ENCODE data around the gene NPY. TPM values are rescaled to one million over a fixed set of nuclear protein-coding genes. Genes with fewer than 3 reads are reported as not detected.

Gene NPY
- total RNA-seq, 1 donor from 2014 or later, result not detected

DNA sequence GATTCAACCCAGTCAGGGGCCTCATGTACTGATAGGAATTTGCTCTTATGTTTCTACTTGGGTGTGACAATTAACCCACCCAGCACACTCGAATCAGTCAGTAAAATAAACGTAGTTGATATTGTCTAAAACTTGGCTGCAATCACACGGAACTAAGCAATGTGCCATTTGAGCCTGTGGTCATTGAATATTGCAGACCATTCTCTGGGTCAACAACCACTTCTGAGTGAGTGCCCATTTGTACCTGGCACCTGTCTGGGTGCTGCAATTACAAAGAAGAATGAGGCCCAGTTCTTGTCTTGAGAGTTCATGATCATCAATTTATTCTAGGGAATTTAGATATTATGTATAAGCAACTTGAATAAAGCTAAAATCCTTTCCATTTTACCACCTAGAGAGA lies 29.8 kb downstream of the NPY start:
- H3F3A ChIP-seq (ENCODE audit: low read depth), result no peaks in the 10 kb centered on the region
- no peak overlapping the region for H3K9ac ChIP-seq
- H3K4me1 ChIP-seq, result no peaks in the 10 kb centered on the region
- H3K9me3 ChIP-seq (ENCODE audit: low read depth), result no peaks in the 10 kb centered on the region
- Mint-ChIP-seq H3K4me1 (no peaks in the 10 kb centered on the region), H3K4me3 (no peak overlapping the region), H3K27me3 (ENCODE audit: insufficient read depth, low read depth) (peaks cover 3% of the 10 kb centered on the region), H3K9me3 (no peaks in the 10 kb centered on the region), H3K36me3 (no peaks in the 10 kb centered on the region), H3K27ac (no peak overlapping the region)
- TF ChIP-seq, protein P1, sequence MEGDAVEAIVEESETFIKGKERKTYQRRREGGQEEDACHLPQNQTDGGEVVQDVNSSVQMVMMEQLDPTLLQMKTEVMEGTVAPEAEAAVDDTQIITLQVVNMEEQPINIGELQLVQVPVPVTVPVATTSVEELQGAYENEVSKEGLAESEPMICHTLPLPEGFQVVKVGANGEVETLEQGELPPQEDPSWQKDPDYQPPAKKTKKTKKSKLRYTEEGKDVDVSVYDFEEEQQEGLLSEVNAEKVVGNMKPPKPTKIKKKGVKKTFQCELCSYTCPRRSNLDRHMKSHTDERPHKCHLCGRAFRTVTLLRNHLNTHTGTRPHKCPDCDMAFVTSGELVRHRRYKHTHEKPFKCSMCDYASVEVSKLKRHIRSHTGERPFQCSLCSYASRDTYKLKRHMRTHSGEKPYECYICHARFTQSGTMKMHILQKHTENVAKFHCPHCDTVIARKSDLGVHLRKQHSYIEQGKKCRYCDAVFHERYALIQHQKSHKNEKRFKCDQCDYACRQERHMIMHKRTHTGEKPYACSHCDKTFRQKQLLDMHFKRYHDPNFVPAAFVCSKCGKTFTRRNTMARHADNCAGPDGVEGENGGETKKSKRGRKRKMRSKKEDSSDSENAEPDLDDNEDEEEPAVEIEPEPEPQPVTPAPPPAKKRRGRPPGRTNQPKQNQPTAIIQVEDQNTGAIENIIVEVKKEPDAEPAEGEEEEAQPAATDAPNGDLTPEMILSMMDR (IDR thresholded peaks at IDR 0.05), result no peak
- no peak for TF ChIP-seq EZH2phosphoT487 (IDR thresholded peaks at IDR 0.05)
- TF ChIP-seq EZH2 (IDR thresholded peaks at IDR 0.05), result no peak
- no peaks in the 10 kb centered on the region for H3K27me3 ChIP-seq
- no peak overlapping the region for H2AFZ ChIP-seq (replicated peaks)
- no peaks in the 10 kb centered on the region for H3K36me3 ChIP-seq
- DNase-seq (ENCODE audit: low spot score), result no peak
- no peak overlapping the region for H3K4me3 ChIP-seq
- H3K4me2 ChIP-seq, result no peak overlapping the region
- H4K20me1 ChIP-seq (ENCODE audit: low read depth), result no peaks in the 10 kb centered on the region
- H3K79me2 ChIP-seq (ENCODE audit: low read depth), result no peaks in the 10 kb centered on the region
- H3K27ac ChIP-seq, result no peak overlapping the region

DNA sequence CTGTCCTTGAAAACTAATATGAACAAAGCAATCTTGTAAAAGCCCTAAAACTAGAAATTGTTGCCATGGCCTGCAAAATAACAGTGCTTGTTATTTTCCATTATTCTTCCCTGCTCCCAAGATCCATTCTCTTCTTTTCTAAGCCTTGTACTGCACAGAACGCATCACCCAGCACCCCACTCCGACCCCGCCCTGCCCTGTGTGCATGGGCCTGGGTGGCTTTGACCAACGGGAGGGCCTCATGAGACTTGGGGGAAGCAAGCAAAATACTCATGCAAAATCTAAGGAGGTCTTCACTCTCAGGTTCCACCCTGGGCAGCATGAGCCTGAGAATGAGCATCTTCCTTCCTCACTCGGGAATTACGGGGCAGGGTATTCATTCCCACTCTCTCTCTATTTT lies 32.4 kb downstream of the NPY start:
- Mint-ChIP-seq H3K36me3 (no peaks in the 10 kb centered on the region), H3K27me3 (ENCODE audit: insufficient read depth, low read depth) (peaks cover under 1% of the 10 kb centered on the region), H3K4me3 (no peak overlapping the region), H3K27ac (no peak overlapping the region), H3K4me1 (no peaks in the 10 kb centered on the region), H3K9me3 (no peaks in the 10 kb centered on the region)
- no peaks in the 10 kb centered on the region for H3K79me2 ChIP-seq (ENCODE audit: low read depth)
- TF ChIP-seq, protein P1 (IDR thresholded peaks at IDR 0.05), result no peak
- TF ChIP-seq EZH2phosphoT487 (IDR thresholded peaks at IDR 0.05), result no peak
- TF ChIP-seq EZH2 (IDR thresholded peaks at IDR 0.05), result no peak
- H3K36me3 ChIP-seq, result no peaks in the 10 kb centered on the region
- DNase-seq (ENCODE audit: low spot score), result no peak
- no peak overlapping the region for H3K4me3 ChIP-seq
- no peak overlapping the region for H3K27ac ChIP-seq
- no peaks in the 10 kb centered on the region for H3K27me3 ChIP-seq
- H4K20me1 ChIP-seq (ENCODE audit: low read depth), result no peaks in the 10 kb centered on the region
- no peak overlapping the region for H3K4me2 ChIP-seq
- no peaks in the 10 kb centered on the region for H3F3A ChIP-seq (ENCODE audit: low read depth)
- no peaks in the 10 kb centered on the region for H3K4me1 ChIP-seq
- no peaks in the 10 kb centered on the region for H3K9me3 ChIP-seq (ENCODE audit: low read depth)
- no peak overlapping the region for H2AFZ ChIP-seq (replicated peaks)
- no peak overlapping the region for H3K9ac ChIP-seq

DNA sequence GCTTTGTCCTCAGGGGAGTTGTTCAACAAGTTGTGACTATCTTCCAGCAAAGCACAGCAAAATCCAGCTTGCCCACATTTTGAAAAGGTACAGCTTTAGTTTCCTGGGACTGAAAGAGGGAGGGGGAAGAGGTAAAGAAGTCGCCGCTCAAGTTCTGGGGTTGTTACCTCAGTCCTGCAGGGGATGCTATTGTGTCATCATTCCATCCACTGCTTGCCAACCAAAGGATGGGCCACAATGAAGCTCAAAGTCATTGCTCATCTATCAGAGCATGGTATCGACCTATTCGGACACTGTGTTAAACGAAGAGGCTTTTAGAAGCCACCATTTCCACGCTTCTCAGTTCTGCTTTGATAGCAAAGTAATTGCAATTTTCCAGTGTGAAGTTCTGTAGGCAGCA lies 34.3 kb downstream of the NPY start:
- no peak overlapping the region for H2AFZ ChIP-seq (replicated peaks)
- no peak overlapping the region for H3K9ac ChIP-seq
- DNase-seq (ENCODE audit: low spot score), result peak; percentile 63
- Mint-ChIP-seq H3K27ac (no peak overlapping the region), H3K4me3 (no peak overlapping the region), H3K4me1 (no peaks in the 10 kb centered on the region), H3K36me3 (no peaks in the 10 kb centered on the region), H3K9me3 (no peaks in the 10 kb centered on the region), H3K27me3 (ENCODE audit: insufficient read depth, low read depth) (no peaks in the 10 kb centered on the region)
- TF ChIP-seq EZH2 (IDR thresholded peaks at IDR 0.05) (no peak), EZH2phosphoT487 (IDR thresholded peaks at IDR 0.05) (no peak)
- TF ChIP-seq, protein P1 (IDR thresholded peaks at IDR 0.05), result peak; percentile 71
- H3K4me3 ChIP-seq, result no peak overlapping the region
- H3F3A ChIP-seq (ENCODE audit: low read depth), result no peaks in the 10 kb centered on the region
- H3K27me3 ChIP-seq, result no peaks in the 10 kb centered on the region
- no peaks in the 10 kb centered on the region for H3K4me1 ChIP-seq
- no peaks in the 10 kb centered on the region for H4K20me1 ChIP-seq (ENCODE audit: low read depth)
- no peaks in the 10 kb centered on the region for H3K36me3 ChIP-seq
- no peaks in the 10 kb centered on the region for H3K79me2 ChIP-seq (ENCODE audit: low read depth)
- no peak overlapping the region for H3K27ac ChIP-seq
- H3K4me2 ChIP-seq, result no peak overlapping the region
- no peaks in the 10 kb centered on the region for H3K9me3 ChIP-seq (ENCODE audit: low read depth)

All from neural progenitor cell (in vitro differentiated cells).